ENCODE data around the gene STARD10.

The STARD10 gene

GRCh38 chr11:72784662-72785061 lies 9.2 kb downstream of the STARD10 start:
- no peak overlapping the region for H3K4me3 ChIP-seq
- no peak overlapping the region for H3K27ac ChIP-seq

- H3K4me3 ChIP-seq = no peak overlapping the region
- H3K27ac ChIP-seq = peak overlapping the region in 1 of 21 experiments; percentile 8
These were observed 10.5 kb downstream of the STARD10 start for GRCh38 chr11:72783144-72783905.

GRCh38 chr11:72782081-72782920 lies 11.5 kb downstream of the STARD10 start:
- Histone ChIP-seq H3K27ac (peak overlapping the region in 11 of 21 experiments; percentile 24 to 91 (median 87)), H3K4me3 (peak overlapping the region; percentile 30 to 76 (median 61))

GRCh38 chr11:72781313-72782080 lies 12.3 kb downstream of the STARD10 start:
- peak overlapping the region in 20 of 21 experiments; percentile 24 to 91 (median 84) for H3K27ac ChIP-seq
- peak overlapping the region; percentile 30 to 76 (median 61) for H3K4me3 ChIP-seq

GRCh38 chr11:72781063-72781312 lies 12.9 kb downstream of the STARD10 start:
- peak overlapping the region; percentile 30 to 76 (median 61) for H3K4me3 ChIP-seq
- peak overlapping the region in 19 of 21 experiments; percentile 24 to 91 (median 85) for H3K27ac ChIP-seq

GRCh38 chr11:72780296-72781062 lies 13.4 kb downstream of the STARD10 start:
- peak overlapping the region; percentile 30 to 76 (median 61) for H3K4me3 ChIP-seq
- H3K27ac ChIP-seq = peak overlapping the region in 19 of 21 experiments; percentile 24 to 91 (median 85)

- Histone ChIP-seq H3K27ac (peak overlapping the region in 2 of 21 experiments; percentile 87 to 91), H3K4me3 (peak overlapping the region in 1 of 7 experiments; percentile 58)
These were observed 14.2 kb downstream of the STARD10 start for GRCh38 chr11:72779495-72780128.

- Histone ChIP-seq H3K4me3 (no peak overlapping the region), H3K27ac (no peak overlapping the region)
These were observed 15.0 kb downstream of the STARD10 start for GRCh38 chr11:72778535-72779494.

- no peak overlapping the region for H3K4me3 ChIP-seq
- H3K27ac ChIP-seq = no peak overlapping the region
These were observed 16.0 kb downstream of the STARD10 start for GRCh38 chr11:72777755-72778278.

GRCh38 chr11:72776844-72777754 lies 16.7 kb downstream of the STARD10 start:
- H3K27ac ChIP-seq = no peak overlapping the region
- H3K4me3 ChIP-seq = no peak overlapping the region

- no peak overlapping the region for H3K4me3 ChIP-seq
- peak overlapping the region in 1 of 21 experiments; percentile 8 for H3K27ac ChIP-seq
These were observed 17.6 kb downstream of the STARD10 start for GRCh38 chr11:72776117-72776843.

- Histone ChIP-seq H3K4me3 (no peak overlapping the region), H3K27ac (peak overlapping the region in 2 of 21 experiments; percentile 9 to 48)
These were observed 18.3 kb downstream of the STARD10 start for GRCh38 chr11:72775288-72776110.

- no peak overlapping the region for H3K4me3 ChIP-seq
- peak overlapping the region in 2 of 21 experiments; percentile 26 to 48 for H3K27ac ChIP-seq
These were observed 19.3 kb downstream of the STARD10 start for GRCh38 chr11:72774499-72774898.

GRCh38 chr11:72773696-72774095 lies 20.2 kb downstream of the STARD10 start:
- Histone ChIP-seq H3K4me3 (no peak overlapping the region), H3K27ac (peak overlapping the region in 7 of 21 experiments; percentile 12 to 48 (median 39))

GRCh38 chr11:72773291-72773690 lies 20.6 kb downstream of the STARD10 start:
- no peak overlapping the region for H3K4me3 ChIP-seq
- H3K27ac ChIP-seq = peak overlapping the region in 9 of 21 experiments; percentile 12 to 48 (median 36)

All from skin epidermis (tissue), 12 donors.